A673 (cell line): Measurements from ENCODE around the gene MTHFD2L. TPM values are rescaled to one million over a fixed set of nuclear protein-coding genes. Genes with fewer than 3 reads are reported as not detected.

Experiments
- BruUV-seq: library from RNA; stranded (reverse); fragments of 400-500 nt; replicated peaks from 2 replicates; lab custom pipeline; 2021; lab: Mats Ljungman, UMichigan
- CTCF ChIA-PET: fragments of 300-600 bp; sonication (Branson Sonifier 250); formaldehyde crosslinking; loops from one replicate; lab custom pipeline; 2022; ENCODE audit warnings: antibody characterized with exemption; lab: Charles Lee
- POLR2A ChIA-PET: fragments of 300-600 bp; sonication (Branson Sonifier 250); formaldehyde crosslinking; loops from one replicate; lab custom pipeline; 2022; ENCODE audit warnings: antibody characterized with exemption; ENCODE audit not compliant: low non-redundant PET; lab: Charles Lee
- DNase-seq: peaks from one replicate; pipeline ENCODE4 v3.0.0-alpha.2; 2015; ENCODE audit warnings: low spot score
- H3K27ac ChIP-seq: fragments of 200-600 bp; sonication (generic); 2 replicates; pipeline ENCODE4 v1.5.1; 2016; ENCODE audit warnings: mixed run types, low read depth, mild to moderate bottlenecking, mixed read lengths, antibody characterized with exemption, low read length; ENCODE audit not compliant: poor library complexity, severe bottlenecking
- H3K27me3 ChIP-seq: fragments of 200-600 bp; sonication (generic); replicated peaks from 2 replicates; pipeline ENCODE4 v1.6.1; 2017; ENCODE audit warnings: mixed run types, low read depth, mild to moderate bottlenecking, mixed read lengths, antibody characterized with exemption, low read length; ENCODE audit not compliant: insufficient read depth, poor library complexity
- H3K36me3 ChIP-seq: fragments of 200-600 bp; sonication (generic); 2 replicates; pipeline ENCODE4 v1.6.1; 2016; ENCODE audit warnings: mixed run types, mild to moderate bottlenecking, mixed read lengths, antibody characterized with exemption, low read length; ENCODE audit not compliant: insufficient read depth, poor library complexity, severe bottlenecking
- H3K4me1 ChIP-seq: fragments of 200-600 bp; sonication (generic); 2 replicates; pipeline ENCODE4 v1.6.1; 2017; ENCODE audit warnings: mixed run types, mild to moderate bottlenecking, mixed read lengths, antibody characterized with exemption, low read length; ENCODE audit not compliant: insufficient read depth, poor library complexity, severe bottlenecking
- H3K4me3 ChIP-seq: fragments of 200-600 bp; sonication (generic); 2 replicates; pipeline ENCODE4 v1.5.1; 2016; ENCODE audit warnings: low read depth, mixed run types, mild to moderate bottlenecking, mixed read lengths, low read length; ENCODE audit not compliant: poor library complexity, severe bottlenecking
- H3K9me3 ChIP-seq: fragments of 200-600 bp; sonication (generic); 2 replicates; pipeline ENCODE4 v1.6.1; 2016; ENCODE audit warnings: mixed run types, low read depth, mild to moderate bottlenecking, mixed read lengths, antibody characterized with exemption, low read length; ENCODE audit not compliant: poor library complexity, severe bottlenecking
- EZH2 ChIP-seq: fragments of 200-600 bp; sonication (generic); IDR thresholded peaks from 2 replicates; pipeline ENCODE4 v1.6.1; 2017; ENCODE audit warnings: borderline replicate concordance, low read depth, mild to moderate bottlenecking, mixed read lengths, antibody characterized with exemption, low read length; ENCODE audit not compliant: poor library complexity, severe bottlenecking
- intact Hi-C: fragments of 100-400 bp; cut with micrococcal nuclease; formaldehyde crosslinking; loops from one replicate; pipeline ENCODE4 v1.10.0; 2022; ENCODE audit not compliant: unreplicated experiment
- total RNA-seq: library from RNA; stranded (reverse); gene quantifications from 2 replicates; pipeline ENCODE4 v1.2.3, GENCODE V29; 2021
- TF ChIP-seq, protein P1 (sequence below): fragments of 300-800, 200-600 bp; sonication (generic); conservative IDR thresholded peaks from 2 replicates; pipeline ENCODE4 v1.5.1; 2017; ENCODE audit warnings: low read depth, mild to moderate bottlenecking, antibody characterized with exemption, low read length, moderate library complexity, mixed read lengths

The MTHFD2L gene
- total RNA-seq, 1 experiment from 2014 or later: 11.4 TPM

DNA sequence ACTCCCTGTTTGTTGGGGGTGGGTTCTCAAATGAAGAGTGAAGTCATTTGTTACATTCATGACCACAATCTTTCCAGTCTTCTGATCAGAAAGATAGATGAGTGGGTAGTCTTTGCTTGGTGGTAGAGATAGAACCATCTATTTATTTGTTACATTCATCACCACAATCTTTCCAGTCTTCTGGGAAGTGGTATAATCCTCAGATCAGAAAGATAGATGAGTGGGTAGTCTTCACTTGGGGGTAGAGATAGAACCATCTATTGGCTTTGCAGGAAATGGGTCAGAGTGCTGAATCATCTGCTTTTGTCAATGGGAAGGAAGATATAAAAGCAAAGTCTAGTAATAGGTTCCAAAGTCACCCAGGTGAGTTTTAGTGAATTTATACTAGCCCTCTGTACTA lies 86.1 kb downstream of the MTHFD2L start:
- Histone ChIP-seq H3K4me3 (no peak overlapping the region), H3K36me3 (no peaks in the 10 kb centered on the region), H3K9me3 (no peaks in the 10 kb centered on the region), H3K27me3 (no peaks in the 10 kb centered on the region), H3K27ac (no peak overlapping the region), H3K4me1 (no peaks in the 10 kb centered on the region)
- CTCF ChIA-PET: no interaction called here
- POLR2A ChIA-PET: no interaction called here
- TF ChIP-seq, protein P1, sequence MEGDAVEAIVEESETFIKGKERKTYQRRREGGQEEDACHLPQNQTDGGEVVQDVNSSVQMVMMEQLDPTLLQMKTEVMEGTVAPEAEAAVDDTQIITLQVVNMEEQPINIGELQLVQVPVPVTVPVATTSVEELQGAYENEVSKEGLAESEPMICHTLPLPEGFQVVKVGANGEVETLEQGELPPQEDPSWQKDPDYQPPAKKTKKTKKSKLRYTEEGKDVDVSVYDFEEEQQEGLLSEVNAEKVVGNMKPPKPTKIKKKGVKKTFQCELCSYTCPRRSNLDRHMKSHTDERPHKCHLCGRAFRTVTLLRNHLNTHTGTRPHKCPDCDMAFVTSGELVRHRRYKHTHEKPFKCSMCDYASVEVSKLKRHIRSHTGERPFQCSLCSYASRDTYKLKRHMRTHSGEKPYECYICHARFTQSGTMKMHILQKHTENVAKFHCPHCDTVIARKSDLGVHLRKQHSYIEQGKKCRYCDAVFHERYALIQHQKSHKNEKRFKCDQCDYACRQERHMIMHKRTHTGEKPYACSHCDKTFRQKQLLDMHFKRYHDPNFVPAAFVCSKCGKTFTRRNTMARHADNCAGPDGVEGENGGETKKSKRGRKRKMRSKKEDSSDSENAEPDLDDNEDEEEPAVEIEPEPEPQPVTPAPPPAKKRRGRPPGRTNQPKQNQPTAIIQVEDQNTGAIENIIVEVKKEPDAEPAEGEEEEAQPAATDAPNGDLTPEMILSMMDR: no peak
- no peak for TF ChIP-seq EZH2
- no TSS peak for BruUV-seq
- intact Hi-C loops: no loop called here
- no peak for DNase-seq

DNA sequence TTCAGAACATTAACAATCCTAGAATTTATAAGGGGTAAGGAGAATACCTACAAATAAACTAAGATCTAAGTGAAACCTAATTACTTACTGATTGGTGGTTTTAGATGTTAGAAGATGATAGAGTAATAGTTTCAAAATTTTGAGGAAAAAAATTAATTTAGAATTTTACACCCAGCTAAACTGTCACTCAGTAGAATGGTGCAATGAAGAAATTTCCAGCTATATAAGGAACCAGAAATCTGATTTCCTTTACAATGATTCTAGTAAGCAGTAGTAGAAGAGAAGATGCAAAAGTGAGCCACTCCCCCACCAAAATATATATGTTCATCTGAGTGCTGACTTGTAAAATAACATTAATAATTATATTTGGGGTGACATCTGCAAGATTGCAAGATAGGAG lies 95.0 kb downstream of the MTHFD2L start:
- no peak overlapping the region for H3K4me3 ChIP-seq
- no peaks in the 10 kb centered on the region for H3K27me3 ChIP-seq
- no peak overlapping the region for H3K27ac ChIP-seq
- intact Hi-C loops: no loop called here
- POLR2A ChIA-PET: no interaction called here
- DNase-seq: no peak
- no peaks in the 10 kb centered on the region for H3K4me1 ChIP-seq
- CTCF ChIA-PET: no interaction called here
- no peaks in the 10 kb centered on the region for H3K9me3 ChIP-seq
- BruUV-seq: no TSS peak
- TF ChIP-seq EZH2: no peak
- no peaks in the 10 kb centered on the region for H3K36me3 ChIP-seq

DNA sequence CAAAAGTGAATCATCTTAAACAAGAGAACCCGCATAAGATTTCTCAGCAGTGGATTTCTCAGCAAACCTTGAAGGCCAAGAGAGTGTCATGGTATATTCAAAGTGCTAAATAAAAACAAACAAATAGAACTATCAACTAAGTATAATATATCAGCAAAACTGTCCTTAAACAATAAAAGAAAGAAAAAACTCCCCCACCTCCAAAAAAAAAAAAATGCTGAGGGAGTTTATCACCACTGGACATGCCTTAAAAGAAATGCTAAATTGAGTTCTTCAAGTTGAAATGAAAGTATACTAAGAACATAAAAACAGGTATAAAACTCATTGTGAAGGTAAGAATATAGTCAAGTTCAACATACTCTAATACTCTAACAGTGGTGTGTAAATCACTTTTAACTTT lies 96.5 kb downstream of the MTHFD2L start:
- Histone ChIP-seq H3K4me3 (no peak overlapping the region), H3K9me3 (no peaks in the 10 kb centered on the region), H3K27ac (no peak overlapping the region), H3K36me3 (no peaks in the 10 kb centered on the region), H3K27me3 (no peaks in the 10 kb centered on the region), H3K4me1 (no peaks in the 10 kb centered on the region)
- no peak for DNase-seq
- TF ChIP-seq, protein P1: no peak
- no peak for TF ChIP-seq EZH2
- intact Hi-C loops: no loop called here
- POLR2A ChIA-PET: no interaction called here
- CTCF ChIA-PET: no interaction called here
- BruUV-seq: no TSS peak

DNA sequence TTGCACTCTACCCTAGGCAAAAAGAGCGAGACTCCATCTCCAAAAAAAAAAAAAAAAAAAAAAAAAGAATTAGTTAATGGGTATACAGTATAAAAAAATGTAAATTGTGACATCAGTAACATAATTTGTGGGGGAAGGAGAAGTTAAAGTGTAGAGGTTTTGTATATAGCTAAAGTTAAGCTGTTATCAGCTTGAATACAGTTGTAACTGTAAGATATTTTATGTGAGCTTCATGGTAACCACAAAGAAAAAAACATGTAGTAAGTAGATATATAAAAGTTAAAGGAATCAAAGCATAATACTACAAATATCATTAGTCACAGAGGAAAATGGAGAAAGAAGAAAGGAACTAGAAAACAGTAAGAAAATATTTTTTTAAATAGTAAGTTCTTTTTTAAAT lies 97.2 kb downstream of the MTHFD2L start:
- no peaks in the 10 kb centered on the region for H3K36me3 ChIP-seq
- DNase-seq: no peak
- ChIA-PET POLR2A (no interaction called here), CTCF (no interaction called here)
- BruUV-seq: no TSS peak
- no peak overlapping the region for H3K4me3 ChIP-seq
- intact Hi-C loops: no loop called here
- H3K27ac ChIP-seq: no peak overlapping the region
- H3K27me3 ChIP-seq: no peaks in the 10 kb centered on the region
- TF ChIP-seq, protein P1: no peak
- TF ChIP-seq EZH2: no peak
- H3K9me3 ChIP-seq: no peaks in the 10 kb centered on the region
- H3K4me1 ChIP-seq: no peaks in the 10 kb centered on the region
